ENCODE measurements around the gene TMEM178A.
A peak's percentile ranks its signal among the peaks of the same experiment; 100 is the strongest.
"Not testable (repeated sequence)": the region's sequence is repeated elsewhere in the genome, so short reads cannot be mapped to it uniquely, and the experiment has no call there.

The TMEM178A gene

DNA sequence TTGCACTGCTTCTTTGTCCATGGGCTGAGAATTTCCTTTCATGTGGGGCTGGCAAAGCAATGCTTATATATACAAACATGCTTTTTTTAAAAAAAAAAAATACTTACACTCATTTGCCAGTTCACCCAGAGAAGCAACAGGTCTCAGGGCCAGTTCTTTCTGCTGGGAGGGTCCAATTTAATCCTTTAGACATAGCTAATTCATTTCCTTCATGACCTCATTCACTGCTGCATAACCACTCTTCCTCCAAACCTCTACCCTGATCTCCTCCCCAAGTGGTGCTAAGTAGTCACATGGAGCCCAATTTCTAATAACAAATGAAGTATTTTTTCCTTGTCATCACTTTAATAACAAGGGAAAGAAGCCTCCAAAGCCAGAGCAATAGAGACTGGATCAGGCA lies 17.1 kb upstream of the TMEM178A start:
- DNase-seq, result no peak

DNA sequence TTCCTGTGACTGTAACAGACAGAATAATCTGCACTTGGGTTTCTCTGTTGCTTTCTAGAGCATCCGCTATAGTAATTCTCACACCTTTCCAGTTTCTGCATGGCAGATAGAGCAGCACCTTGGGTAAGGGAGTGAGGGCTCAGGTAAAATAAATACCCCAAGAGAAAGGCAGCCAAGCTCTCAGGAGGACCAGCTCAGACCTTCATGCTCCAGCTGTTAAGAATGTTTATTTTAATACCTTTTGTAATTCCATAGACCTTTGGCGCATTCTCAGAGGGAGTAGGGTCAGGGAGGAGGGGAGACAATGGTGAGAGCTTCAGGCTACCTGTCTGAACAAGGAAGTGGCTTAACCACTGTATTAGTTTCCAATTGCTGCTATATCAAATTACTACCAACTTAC lies 16.2 kb upstream of the TMEM178A start:
- no peak for DNase-seq

DNA sequence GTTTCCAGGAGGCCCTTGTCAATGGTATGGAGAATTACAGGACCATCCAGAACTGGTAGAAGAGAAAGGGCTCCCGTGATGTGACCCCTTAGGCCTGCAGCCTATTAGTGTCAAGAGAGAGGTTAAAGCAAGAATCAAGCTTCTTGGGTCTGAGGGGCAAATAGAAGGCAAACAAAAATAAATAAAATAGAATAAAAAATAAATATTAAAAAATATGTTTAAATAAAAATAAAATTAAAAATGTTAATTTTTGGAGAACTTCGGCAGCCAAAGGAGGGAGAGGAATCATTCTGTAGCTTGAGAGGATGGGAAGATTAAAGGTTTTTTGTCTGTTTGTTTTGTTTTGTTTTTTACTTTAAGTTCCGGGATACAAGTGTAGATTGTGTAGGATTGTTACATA lies 15.2 kb upstream of the TMEM178A start:
- DNase-seq, result no peak

DNA sequence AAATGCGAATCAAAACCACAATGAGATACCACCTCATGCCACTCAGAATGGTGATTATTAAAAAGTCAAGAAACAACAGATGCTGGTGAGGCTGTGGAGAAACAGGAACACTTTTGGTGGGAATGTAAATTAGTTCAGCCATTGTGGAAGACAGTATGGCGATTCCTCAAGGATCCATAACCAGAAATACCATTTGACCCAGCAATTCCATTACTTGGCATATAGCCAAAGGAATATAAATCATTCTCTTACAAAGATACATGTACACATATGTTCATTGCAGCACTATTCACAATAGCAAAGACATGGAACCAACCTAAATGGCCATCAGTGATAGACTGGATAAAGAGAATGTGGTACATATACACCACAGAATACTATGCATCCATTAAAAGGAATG lies 9.5 kb upstream of the TMEM178A start:
- not testable (repeated sequence) for DNase-seq

DNA sequence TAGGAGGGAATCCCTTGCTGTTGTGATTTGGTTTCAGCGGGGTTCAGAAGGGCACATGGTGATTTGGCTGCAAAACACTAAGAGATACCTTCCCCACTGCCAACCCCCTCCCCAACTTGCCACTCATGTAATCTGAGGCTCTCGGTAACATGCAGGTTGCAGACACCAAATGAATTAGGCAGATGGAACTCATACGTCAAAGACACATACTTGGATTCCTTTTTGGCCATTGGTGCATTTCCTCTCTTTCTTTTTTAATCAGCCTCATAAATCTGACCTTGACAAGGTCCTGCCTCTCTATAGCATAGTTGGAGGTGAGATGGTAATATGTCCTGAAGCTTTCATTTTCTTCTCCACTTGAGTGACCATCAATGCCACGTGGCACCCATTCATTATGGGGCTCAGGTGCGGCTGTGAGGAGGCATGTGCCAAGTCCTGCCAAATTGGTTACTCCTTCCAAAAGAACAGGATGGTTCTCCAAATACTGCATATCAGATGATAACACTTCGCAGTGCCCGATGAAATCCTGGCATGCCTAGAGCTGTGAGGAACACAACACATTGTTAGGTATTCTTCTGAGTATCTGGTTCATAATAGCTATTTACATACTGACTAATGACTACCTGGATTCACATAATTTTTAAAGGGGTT lies 8.3 kb upstream of the TMEM178A start:
- DNase-seq, result no peak

DNA sequence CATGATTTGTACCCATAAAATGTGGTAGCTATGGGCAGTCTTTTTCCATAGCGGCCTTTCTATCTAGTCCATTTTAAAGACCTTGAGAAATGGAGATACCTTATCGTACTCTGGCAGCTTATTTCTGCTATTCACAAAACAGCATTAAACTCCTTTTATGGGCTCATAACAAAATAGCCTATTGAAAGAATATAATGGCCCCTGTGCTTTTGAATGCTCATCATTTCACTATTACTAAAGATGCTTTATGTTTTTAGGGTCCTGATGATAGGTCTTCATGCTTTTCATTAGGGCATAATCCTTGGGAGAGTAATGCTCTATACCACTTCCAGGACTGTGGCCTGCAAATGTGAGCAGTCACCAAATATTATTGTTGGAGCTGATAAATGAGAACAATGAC lies 7.3 kb upstream of the TMEM178A start:
- DNase-seq, result no peak

DNA sequence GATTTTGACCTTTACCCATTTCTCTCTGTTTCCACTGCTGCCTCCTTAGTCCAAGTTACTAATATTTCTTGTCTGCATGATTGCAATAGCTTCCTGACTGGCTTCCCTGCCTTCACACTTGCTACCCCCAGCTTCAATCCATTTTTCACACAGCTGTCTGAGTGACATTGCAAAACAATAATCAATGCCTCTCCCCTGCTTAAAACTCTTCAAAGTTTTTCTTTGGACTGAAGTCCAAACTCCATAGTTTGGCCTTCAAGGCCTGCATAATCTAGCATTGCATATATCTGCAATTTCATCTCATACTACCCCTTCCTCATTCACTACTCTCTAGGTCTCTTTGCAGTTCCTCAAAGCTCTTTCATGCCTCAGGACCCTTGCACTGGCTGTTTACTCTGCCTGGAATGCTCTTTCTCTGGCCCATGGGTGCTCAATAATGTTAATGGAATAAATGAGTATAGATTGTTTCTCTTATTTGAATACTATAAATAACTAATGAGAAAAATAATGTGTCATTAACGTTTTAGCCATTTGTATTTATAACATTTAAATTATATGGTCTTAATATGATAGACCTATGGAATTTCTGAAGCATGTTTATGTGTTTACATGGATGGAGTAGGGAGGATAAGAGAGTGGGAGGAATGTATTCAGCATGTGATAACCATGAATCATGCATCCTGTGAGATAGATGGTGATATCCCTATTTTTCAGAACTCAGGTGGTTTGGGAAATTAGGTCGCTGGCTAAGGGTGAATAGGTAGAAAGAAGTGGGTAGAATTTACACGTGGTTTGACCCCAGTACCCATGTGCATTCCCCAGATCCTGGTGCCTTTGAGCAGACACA lies 5.7 kb upstream of the TMEM178A start:
- no peak for DNase-seq

DNA sequence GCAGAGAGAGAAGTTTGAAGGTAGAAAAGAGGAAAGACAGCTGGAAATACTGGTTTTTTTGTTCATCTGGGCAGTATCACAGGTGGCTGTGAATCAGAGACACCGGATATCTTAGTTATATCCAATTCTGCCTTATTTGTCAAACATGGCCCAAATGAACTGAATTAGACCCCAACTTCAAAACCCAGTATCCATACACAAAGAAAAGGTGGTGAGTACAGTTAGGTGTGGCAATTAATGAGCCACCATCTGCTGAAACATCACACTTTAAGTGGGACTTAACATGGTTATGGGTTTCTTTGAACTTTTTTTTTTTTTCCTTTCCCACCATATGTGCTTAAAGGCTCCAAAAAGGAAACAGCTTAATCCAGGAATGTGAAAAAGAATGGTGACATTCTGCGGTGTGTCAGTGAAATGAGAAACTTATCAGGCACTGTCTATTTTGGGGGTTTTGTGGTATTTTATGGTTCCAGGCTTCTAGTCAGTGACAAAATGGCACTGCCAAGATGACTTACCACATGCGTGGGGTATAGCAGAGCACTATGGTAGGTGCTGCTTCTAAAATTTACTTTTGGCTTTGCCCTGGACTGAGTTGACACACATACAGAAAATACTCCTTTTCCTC lies 5.0 kb upstream of the TMEM178A start:
- no peak for DNase-seq

DNA sequence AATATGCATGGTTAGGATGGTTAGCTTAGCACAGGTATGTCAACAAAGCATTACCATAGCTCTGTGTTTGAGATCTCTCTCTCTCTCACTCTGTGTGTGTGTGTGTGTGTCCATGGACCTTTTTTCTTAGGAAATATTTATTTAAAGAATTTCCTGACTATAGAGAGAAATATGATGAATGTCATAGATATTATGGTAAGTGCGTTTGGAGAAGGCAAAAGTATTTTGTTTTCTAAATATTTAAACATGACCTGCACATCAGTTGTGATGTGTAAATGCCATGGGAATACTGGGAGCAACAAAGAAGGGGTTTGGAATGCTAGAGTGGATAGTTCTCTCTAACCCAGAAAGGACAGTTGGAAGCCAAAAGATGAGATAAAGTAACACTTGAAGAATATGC lies 3.9 kb upstream of the TMEM178A start:
- DNase-seq, result no peak

DNA sequence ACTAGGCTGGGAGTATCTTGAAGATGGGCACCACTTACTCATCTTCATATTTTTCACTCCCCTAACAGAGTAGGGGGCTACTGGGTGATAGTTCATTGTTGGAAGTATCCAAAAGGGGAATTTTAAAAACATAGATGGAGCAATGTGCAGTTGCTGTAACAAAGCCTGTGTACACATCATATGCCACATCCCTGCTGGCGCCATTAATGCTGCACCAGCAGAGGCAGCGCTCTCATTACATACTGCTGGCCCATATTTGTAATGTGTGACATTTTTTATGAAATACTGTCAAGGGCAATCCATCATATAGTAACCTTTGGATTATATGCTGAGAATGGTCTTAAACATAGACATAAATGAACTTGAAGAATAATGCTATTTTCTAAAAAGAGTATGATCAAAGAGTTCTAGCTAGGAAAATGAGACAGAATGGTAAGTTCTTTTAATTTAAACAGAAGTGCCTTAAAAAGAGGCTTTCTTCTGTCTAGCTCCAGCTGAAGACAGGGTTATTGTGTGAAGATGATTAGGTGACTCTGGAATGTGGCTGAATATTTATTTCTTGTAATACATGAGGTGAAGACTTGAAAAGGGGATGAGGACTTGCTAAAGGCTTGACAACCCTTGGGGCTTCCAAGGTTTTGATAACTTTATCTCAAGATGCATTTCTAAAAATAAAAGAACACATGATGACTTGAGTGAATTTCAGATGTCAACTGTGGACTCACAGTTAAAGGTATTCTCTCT lies 2.4 kb upstream of the TMEM178A start:
- DNase-seq, result no peak

DNA sequence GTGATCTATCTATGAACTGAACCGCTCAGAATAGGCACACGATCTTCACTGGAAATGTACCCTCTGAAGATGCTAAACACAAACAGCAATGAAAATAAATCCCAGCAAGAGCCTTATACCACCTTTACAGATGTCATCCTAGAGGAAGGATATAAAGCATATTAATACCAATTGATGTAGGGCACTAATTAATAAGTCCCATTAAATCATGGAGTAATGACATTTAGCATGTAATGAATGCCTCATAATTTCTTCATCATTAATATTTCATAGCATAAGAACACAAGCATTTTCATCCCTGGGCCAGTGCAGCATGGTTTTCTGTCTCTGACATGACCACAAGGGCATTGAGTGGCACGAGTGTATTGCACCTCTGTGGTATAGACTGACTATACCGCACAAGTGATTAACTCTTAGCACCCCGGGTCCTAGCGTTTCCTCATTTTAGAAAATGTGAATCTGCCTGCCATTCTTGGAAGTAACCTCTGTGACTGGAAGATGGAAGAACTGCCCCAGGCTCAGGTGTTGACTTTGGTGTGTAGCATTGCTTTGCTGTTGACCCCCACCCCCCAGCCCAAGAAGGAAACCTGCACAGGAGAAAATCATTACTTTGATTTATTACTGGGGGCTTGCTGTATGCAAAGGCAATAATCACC lies 1.4 kb upstream of the TMEM178A start:
- DNase-seq, result no peak

DNA sequence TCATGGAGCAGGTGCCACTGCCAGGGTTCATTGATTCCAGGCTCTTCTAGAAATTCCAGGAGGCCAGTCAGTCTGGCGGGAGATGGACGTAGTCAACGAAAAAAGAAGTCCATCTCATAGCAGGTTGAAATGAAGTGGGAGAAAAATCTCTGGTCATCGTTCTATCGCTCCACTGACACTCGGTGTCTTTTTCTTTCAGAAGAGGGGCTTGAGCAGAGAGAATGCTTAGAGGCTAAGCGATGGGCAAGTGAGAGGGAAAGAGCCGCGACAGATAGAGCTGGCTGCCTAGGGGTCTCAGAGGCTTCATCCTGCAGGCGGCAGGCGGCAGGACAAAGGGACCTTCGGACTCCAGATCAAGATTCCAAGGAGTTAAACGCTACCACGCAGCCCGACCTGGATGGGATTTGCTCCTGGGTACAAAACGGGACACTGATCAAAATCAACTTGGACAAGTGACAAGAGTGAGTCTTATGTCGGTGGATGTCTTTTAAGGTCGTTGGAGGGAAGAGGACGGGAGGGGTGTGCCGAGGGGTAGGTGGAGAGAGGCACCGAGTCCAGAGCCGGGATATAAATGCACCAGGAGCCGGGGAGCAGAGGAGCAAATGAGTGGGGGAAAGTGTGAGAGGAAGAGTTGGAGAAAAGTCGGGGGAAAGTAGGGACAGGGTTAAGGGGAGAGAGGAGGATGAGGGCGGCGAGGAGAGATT lies 677 bp upstream of the TMEM178A start:
- no peak for DNase-seq

DNA sequence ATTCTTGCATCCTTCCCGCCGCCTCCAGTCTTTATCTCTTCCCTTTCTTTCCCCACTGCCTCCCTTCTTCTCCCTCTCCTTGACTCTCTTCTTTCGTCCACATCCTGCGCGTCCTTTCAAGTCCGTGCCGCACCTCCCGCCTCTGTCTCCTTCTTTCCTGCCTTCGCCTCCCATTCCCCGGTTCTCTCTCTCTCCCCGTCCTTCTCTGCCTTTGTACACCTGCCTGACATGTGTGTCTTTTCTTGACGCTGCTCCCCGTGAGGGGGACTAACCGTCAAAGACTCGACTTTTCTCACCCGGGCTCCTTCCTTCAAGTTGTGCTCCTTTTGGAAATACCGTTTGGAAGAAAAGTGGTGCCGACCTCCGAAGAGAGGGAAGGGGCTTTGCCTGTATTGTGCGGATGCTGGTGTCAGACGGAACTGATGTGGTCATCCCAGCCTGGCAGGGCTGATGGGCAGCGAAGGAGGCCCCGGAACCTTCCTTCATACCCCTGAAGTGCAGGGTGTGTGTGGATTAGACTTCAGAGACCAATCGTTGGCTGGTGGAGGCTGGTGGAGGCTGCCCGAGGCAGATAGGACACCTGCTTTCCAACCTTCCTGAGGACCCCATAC lies 879 bp downstream of the TMEM178A start:
- DNase-seq, result no peak

DNA sequence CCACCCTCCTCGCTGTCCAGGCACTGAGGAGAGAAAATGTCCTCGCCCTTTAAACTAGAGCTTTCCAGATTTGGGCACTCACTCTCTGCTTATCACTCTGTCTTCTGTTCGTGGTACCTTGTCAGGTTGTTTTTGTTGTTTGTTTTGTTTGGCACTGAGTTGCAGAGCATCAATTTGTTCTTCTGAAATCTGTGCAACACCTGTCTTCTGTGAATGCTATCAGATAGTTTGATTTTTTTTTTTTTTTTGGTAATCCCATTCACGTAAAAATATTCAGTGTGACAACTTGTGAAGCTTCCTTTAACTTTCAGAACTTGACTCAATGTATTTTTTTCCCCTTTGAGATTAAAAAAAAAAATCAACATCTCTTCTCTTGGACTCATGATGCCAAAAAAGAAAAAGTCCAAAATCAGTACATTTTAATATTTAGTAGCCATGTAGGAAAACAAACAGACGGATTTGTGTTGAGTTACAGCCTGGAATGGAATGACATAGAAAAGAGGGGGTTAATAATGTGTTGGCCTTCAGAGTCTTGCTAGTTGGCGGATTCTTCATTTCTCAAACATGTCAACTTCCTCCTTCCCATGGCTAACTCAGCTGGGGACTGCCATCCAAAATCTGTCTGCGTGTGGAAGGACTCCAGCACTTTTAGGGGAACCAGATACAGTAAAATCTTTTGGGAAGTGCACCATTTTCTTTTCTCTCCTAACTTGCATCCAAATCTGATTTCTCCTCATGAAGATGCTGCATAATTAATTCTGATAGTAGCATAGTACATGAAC lies 1.6 kb downstream of the TMEM178A start:
- DNase-seq, result peak in 1 of 2 experiments; percentile 7

DNA sequence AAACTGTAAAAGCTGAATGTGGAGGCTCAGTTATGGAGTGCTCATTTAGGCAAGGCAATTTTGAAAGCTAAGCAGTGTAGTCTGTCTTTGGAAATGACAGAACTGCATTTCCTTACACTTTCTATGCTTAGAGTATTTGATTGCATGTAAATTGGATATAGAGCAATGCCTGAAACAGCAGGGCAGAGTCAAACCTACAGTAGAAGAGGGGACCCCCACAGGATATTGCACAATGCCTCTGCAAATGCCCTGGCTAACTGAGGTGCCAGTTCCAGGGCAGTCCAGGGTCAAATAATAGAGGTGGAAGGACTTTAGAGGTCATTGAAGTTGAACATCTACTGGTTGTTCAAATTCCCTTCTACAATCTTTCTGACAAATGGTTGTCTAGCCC lies 2.2 kb downstream of the TMEM178A start:
- DNase-seq, result no peak

DNA sequence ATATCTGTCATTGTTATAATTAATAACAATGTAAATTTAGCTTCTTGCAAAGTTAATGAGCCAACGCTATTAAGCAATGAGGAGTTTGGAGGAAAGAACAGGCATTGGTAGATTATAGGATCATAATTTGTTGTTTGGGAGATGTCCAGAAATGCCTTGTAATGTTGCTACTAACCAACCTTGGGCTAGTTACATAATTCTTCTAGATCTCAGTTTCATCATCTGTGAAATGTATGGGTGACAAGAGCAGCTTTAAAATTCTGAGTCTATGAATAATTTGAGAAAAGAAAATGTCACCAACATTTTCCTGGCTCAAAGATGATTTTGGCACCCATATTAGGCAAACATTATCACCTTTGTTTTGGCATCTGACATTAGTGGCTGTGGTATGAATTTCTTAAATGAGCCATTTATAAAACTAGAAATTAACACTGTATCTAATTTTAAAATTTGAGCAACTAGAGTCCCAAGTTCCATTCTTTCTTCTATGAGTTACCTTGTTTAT lies 2.9 kb downstream of the TMEM178A start:
- DNase-seq, result no peak

DNA sequence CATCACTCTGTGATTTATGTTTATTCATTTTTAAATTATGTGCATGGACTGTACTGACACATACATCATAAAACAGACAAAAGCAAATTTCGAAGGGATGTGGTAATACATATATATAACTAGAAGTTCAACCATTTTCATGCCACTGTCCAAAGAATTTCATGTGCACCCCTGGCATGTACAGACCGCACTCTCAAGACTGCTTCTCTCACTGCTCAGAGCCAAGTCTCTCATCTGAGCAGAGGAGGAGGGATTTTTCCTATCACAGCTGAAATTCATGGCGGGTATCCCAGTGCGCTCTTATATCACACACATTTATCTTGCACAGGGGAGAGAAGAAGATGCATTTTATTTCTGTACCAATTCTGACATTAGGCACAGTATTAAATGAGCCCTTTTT lies 5.9 kb downstream of the TMEM178A start:
- no peak for DNase-seq

DNA sequence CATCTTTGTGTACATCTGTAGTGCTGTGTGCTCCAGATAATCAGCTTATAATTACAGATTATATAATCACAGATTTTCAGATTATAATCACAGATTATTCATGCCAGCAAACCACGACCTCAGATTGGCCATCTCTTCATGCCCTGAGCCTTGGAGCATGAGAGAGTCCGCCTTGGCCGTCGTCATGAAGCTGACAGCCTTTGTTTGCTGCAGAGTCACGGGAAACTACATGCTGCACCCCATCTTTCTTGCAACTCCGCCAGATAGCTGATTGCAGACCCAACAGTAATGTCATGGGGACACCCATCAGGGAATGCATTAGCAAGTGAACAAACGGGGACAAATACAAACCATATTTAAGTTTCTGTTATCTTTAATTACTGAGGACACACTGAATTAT lies 7.3 kb downstream of the TMEM178A start:
- DNase-seq, result no peak

DNA sequence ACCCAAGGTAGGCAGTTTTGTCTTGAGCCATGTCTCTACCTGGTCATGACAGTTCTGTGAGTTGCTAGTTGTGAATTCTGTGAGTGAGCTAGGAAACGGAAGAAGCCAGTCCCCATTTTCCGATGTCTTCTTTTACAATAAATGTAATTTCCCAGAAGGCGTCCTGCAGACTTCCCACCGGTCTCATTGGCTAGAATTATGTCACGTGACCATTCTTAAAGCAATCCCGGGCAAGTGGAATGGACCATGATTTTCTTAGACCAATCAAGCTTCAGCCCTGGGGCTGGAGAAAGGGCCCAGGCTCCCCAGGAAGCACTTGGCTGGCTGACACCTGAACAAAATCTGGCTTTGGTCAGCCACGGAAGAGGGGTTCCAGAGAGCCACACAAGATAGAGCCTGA lies 10.6 kb downstream of the TMEM178A start:
- no peak for DNase-seq

DNA sequence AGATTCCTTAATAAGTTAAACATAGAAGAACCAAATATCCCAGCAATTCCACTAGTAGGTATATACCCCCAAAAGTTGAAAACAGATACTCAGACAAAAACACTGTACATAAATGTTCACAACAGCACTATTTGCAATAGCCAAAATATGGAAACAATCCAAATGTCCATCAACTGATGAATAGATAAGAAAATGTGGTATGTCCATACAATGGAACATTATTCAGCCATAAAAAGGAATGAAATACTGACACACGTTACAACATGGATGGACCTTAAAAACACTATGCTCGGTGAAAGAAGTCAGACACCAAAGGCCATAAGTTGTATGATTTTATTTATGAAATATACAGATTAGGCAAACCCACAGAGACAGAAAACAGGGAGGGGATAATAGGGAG lies 12.5 kb downstream of the TMEM178A start:
- DNase-seq, result no peak

DNA sequence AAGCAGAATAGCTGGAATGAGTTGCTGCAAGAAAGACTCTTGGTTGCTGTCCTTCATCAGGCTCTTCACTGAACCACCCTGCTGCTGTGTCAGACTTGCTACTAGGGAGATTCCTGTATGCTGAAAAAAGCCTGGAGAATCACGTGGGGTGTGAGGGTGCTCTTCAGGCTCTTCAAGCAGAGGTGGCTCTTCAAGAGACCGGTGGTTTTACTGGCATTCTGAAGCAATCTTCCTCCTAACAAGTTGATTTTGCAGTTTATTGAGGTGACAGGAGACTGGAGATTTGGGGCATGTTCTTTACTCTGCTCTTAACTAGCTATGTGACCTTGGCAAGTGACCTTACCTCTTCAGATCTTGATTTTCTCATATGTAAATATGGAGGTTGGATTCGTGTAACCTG lies 14.1 kb downstream of the TMEM178A start:
- DNase-seq, result no peak
